Fibroblast of peridontal ligament (primary cell): Measurements from ENCODE around the gene ZDHHC7.
A peak's percentile ranks its signal among the peaks of the same experiment; 100 is the strongest.
"Not testable (repeated sequence)": the region's sequence is repeated elsewhere in the genome, so short reads cannot be mapped to it uniquely, and the experiment has no call there.

Source experiments
- DNase-seq: peaks from one replicate; pipeline ENCODE4 v3.0.0-alpha.2; 2010; ENCODE audit errors: extremely low read depth

ZDHHC7 gene

DNA sequence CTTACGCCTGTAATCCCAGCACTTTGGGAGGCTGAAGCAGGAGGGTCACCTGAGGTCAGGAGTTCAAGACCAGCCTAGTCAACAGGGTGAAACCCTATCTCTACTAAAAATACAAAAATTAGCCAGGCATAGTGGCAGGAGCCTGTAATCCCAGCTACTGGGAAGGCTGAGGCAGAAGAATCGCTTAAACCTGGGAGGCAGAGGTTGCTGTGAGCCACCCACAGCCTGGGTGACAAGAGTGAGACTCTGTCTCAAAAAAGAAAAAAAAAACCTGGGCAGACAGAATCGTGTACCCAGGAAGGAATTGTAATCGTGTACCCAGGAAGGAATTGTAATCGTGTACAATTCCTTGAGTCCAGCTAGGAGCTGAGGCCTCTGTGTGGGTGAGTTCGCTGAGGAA lies 72.7 kb downstream of the ZDHHC7 start:
- DNase-seq, result not testable (repeated sequence)

DNA sequence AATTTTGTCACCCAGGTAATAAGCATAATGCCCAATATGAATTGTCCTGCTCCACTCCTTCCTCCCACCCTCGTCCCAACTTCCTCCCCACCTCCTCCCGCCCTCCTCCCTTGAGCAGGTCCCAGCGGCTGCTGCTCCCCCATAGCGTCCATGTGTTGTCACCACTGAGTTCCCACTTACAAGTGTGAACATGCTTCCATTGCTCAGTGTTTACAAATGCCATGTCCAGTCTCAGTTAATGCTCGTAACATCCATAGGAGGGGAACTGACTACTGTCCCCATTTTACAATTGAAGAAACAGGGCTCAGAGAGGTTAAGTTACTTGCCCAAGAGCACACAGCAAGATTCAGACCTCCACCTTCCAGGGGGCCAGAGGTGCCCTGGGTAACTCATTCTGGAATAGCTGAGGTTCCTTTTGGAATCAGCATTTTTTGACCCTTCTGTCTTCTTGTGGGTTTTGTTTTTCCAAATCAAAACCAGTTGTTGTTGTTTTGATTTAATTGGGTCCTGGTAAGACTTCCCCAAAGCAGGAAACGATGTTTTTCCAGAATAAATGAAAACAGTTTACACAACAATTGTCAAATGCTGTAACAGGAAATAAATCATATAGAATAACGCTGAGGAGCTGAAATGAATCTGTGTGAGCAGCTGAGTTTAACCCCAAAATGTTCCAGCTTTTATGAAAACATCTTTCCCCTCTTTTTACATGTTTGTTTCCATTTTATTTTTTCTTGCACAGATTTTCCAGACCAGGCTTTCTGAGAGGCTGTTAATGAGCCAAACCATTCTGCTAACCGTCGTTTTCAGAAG lies 73.9 kb downstream of the ZDHHC7 start:
- DNase-seq, result no peak

DNA sequence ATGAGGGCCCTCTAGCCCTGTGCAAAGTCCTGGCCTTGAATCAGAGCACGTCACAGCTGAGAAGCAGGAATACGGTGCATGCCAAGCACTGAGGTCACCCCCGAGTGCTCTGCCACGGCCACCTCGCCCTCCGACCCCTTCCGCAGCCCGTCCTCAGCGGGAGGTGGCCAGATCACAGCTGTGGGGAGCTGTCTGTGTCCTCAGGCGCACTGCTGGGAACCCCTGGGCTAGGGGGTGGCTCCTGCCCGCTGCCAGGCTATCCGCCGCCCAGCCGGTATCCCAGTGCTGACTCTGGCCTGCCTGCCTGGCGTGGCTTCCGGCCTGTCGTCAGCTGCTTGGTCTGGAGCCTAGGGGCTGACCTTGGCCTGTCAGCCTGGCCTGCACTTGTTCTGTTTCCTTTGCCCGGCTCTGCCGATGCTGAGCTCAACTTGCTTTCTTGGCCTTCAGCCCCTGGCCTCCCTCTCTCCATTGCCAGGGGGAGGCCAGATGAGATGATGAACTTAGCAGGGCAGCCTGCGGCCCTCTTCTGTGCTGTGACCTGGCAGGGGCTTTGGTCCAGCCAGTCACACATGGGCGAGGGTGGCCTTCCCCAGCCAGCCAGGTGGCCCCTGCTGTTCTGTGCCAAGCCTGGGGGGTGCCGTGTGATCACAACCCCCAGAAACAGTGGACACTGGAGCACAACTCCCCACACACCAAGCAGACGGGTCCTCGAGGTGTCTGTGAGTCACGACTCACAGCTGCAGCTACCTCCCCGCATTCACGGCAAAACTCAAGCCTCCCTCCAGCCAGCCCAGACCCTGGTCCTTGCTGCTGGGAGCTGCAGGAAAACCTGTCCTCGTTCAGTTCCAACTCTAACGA lies 77.3 kb downstream of the ZDHHC7 start:
- DNase-seq, result no peak

DNA sequence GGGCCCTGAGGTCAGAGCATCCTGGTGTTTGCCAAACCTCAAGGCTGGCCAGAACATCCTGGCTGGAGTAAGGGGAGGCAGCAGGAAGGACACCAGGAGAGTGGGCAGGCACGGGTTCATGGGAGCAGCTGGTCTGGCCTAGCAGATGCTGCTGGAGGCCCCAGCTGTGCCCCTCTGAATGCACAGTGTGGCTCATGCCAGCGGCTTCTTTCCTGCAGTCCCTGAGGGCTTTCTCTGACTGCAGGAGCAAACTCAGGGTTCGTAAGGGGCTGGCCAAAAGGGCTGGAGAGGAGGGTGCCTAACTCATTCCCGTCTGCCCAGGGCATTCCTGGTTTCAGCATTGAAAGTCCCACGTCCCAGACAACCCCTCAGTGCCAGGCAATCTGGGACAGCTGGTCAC lies 78.7 kb downstream of the ZDHHC7 start:
- DNase-seq, result no peak

DNA sequence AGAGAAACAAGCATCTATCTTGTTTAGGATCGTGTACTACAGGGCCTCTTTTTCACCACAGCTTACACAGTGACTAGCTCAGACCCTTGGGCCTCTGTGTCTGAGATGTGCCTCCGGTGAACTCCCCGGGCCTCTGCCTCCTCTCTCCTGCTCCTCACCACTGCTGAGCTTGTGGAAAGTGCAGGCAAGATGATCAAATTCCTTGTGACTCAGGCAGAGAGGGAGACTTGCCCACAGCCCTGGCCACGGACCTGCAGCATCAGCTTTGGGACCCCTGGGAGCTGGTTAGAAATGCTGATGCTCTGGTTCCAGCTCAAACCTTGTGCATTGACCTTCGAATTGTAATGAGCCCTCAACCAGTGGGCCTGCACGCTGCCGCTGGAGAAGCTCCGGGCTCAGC lies 79.8 kb downstream of the ZDHHC7 start:
- DNase-seq, result peak; percentile 39

DNA sequence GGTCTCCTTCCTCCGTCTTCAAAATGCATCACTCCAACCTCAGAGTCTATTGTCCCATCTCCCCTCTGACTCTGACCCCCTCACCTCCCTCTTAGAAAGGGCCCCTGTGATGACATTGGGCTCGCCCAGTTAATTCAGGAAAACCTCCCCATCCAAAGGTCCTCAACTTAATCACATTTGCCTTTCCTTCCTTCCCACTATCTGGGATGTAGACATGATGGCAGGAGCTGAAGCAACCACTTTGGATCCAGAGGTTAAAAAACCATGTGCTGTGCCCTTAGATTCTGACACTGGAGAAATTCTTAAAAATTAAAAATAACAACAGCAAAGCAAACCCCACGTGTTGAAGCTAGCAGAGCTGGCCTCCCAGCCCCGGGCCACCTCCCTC lies 80.2 kb downstream of the ZDHHC7 start:
- DNase-seq, result no peak

DNA sequence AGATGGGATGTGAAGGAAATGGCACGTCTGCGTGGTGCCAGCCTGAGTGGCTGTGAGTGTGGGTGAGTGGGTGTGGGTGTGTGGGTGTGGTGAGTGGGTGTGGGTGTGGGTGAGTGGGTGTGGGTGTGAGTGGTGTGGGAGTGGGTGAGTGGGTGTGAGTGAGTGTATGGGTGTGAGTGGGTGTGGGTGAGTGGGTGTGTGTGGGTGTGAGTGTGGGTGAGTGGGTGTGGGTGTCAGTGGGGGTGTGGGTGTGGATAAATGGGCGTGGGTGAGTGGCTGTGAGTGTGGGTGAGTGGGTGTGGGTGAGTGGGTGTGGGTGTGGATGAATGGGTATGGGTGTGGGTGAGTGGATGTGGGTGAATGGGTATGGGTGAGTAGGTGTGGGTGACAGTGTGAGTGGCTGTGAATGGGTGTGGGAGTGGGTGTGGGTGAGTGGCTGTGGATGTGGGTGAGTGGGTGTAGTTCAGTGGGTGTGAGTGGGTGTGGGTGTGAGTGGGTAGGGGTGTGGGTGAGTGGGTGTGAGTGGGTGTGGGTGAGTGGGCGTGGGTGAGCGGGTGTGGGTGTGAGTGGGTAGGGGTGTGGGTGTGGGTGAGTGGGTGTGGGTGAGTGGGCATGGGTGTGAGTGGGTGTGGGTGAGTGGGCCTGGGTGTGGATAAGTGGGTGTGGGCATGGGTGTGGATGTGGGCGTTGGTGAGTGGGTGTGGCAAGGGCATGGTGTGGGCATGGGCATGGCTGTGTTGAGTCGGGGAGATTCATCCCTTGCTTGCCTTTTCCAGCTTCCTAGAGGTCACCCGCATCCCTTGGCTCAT lies 80.8 kb downstream of the ZDHHC7 start:
- DNase-seq, result no peak

DNA sequence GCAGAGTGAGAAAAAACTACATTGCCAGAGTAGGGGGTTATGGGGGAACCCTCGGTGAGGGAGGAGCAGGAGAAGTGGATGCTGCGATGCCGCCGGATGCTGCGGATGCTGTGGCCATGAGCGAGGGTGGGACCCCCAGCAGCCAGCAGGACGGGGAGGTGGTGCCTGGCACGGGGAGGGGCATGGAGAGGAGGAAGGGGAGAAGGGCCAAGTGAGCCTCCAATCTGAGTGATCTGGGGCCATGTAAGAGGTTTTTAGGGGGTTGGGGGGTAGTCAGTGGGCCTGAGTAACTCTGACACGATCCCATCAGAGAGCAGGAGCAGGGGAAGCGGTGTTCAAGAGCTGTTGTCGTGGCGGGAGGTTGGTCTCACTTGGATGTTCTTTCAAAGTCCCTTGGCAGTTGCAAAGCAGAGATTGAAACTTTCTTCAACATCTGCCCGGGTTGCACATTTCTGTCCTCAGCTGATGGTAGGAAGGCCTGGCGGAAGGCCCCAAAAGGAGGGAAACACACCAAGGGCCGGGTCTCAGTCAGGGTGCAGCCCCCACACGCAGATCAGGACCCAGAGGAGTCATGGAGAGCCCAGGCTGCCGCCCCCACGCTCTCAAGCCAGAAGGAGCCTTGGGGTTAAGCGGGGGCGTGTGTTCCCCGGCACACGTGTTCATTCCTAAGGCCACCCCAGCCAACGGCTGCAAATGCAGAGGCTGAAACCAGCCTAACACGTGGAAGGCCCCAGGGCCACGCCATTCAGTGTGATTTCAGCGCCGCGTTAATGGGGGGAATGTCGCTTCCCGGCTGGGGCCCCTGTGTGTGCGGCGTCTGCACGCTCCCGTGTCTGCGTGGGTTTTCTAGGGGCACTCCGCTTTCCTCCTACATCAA lies 81.7 kb downstream of the ZDHHC7 start:
- DNase-seq, result no peak

DNA sequence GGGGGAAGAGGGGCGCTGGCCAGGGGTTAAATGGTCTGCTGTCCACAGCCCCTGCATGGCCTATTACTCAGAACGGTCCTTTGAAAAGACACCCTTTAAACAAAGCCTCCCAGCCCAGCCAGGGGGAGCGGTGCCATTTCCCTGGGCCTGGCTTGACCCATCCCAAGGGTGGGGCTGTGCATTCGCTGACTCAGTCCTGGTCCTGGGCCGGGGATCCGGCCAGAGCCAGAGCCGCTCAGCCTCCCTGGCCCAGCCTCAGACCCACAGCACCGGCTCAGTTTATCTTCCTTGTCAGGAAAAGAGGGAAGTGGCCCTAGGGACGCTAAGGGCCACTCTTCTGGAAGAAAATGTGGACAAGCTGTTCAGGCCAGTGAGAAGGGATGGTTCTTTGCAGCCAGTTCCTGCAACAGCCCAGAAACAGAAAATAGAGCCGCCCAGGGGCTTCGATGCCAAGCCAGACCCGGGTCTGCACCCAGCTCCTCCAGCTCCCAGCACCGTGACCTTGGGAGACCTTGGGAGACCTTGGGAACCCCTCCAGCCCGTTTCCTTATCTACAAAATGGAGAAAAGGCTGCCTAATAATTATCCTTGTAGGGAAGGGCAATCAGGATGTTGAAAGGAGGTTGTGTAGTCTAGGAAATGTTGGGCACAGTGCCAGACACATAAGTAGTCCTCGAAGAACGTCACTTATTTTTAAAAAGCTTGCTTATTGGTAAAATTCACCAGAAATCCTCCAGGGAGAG lies 82.5 kb downstream of the ZDHHC7 start:
- DNase-seq, result peak; percentile 43

DNA sequence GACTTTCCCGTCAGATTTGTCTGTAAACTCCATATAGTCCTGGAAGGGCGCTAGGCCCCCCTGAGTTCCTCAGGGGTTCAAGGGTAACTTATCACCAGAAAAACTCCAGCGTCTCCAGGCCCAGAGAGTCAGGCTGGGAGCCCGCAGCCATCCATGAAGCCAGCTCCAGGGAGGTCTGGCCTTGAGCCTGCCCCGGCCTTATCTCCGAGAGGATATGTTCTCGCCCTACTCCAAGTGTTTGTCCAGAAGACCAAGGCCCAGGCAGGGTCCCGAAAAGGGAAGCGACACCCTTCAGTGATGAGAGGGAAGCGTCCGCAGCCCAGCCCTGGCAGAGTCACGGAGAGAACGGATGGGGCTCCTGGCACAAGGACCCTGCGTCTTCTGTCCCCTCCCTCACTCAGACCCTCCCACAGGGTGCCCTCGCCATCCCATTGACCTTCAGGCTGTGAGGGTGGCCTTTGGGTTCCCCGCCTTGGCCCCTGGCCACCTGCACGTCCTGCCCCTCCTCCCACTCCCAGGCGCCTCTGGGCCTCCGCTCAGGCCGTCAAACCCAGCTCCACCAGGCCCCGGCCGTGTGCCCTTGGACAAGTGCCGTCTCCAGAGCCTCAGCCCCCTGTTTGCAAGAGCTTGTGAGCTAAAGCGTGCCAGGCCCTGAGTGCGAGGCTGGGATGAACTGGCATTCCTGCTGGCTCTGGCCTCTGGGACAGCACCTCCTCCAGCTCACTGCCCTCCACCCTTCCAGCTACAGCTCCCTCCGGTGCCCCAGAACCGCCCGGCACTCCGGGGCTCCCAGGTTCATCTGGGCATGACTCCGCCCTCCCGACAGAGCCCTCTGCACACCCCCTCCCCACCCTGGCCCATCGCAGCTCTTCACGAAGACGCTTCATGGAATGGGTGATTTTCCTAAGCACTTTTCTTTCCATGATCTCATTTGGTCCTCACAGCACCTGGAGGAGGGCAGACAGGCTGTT lies 83.4 kb downstream of the ZDHHC7 start:
- no peak for DNase-seq

DNA sequence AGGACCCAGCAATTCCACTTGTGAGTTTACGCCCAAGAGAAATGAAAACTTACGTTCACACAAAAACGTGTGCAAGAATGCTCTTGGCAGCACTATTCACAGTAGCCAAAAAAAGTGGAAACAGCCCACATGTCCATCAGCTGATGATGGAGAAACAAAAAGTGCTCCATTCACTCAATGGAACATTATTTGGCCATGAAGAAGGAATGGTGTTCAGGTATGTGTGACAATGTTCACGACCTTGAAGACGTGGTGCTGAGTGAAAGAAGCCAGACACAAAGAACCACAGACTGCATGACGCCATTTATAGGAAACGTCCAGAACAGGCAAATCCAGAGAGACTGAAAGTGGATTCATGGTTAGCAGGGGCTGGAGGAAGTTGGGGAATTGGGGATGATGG lies 84.9 kb downstream of the ZDHHC7 start:
- DNase-seq, result no peak

DNA sequence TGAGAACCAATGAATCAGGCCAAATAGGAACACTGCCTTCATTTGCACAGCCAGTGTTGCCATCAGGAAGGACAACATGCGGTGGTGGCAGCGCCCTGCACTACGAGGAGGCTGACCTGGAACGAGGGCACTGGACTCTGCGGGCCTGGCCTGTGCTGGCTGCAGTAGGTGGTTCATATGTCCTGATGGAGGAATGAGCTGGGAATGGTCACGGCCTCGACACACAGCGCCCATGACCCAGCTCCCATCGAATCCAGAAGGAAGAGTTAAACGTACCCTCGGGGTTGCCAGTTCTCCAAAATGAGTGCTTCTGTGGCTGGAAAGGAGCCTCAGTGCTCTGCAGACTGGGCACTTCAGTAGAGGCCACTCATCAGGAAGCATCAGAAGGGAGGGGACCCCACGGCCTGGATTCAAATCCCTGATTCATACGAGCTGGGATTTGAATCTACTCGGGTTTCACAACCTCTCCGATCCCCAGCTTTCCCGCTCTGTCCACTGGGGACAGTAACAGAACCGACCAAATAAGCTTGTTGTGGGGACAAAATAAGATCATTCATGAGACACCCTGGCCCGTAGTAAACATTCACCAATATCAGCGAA lies 85.5 kb downstream of the ZDHHC7 start:
- no peak for DNase-seq

DNA sequence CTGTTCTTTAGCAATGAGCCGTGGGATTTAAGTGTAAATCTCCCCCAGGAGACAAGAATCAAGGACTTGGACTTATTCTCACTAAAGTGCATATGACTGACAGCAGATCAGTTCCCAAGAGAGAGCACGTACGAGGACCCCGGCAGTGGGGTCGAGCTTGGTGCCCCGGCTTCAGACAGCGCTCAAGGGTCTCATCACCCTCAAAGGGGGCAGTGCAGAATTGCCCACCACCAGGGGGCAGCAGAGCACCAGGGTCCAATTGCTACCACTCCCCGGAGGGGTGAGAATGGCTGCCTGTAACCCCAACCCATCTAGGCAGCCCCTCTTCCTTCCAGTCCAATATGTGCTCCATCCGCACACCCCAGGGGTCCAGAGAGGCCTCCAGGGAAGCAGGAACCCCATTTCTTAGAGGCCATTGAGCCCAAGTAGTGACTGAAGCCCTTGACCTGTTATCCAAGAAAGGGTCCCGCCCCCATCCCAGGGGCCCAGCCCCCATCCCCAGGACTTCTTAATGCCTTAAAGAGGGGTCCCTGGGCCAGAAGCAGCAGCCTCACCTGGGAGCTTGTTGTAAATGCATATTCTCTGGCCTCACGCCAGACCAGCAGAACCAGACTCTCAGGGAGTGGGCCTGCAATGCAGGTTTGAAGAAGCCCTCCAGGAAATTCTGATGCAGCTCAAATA lies 86.1 kb downstream of the ZDHHC7 start:
- no peak for DNase-seq

DNA sequence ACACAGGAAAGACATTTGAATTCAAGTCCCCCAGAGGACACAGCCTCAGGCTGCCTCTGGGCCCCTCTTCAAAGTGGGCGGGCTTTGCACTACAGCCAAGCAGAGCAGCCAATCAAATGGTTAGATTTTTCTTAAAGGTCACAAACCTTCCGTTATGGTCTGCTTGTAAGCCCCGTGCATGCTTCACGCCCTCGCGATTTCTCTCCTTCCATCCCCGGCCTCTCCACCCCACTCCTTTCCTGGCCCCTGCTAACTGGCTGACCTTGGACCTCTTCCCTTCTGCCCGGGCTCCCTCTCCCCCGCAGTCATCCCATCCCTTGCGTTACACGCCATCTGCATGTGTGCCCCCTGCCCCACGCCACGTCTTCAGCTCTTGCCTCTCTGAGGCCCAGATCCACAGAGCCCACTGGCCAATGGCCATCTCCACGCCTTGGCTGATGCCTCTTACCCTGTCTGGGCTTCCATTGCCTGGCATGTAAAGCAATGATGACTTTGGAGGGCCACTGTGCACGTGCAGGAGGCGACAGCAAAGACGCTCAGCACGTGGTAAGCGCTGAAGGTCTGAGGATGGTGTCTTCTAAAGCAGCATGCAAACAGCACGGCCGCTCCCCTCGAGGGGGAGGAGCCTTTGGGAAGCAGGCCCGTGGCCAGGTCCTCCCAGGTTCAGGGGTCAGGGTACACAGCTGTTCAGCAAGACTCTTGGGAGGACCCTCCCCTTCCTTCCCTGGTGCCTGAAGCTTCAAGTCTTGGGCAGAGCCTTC lies 86.8 kb downstream of the ZDHHC7 start:
- DNase-seq, result no peak
